ENCODE data around the gene CD300LF.

Gene CD300LF

DNA sequence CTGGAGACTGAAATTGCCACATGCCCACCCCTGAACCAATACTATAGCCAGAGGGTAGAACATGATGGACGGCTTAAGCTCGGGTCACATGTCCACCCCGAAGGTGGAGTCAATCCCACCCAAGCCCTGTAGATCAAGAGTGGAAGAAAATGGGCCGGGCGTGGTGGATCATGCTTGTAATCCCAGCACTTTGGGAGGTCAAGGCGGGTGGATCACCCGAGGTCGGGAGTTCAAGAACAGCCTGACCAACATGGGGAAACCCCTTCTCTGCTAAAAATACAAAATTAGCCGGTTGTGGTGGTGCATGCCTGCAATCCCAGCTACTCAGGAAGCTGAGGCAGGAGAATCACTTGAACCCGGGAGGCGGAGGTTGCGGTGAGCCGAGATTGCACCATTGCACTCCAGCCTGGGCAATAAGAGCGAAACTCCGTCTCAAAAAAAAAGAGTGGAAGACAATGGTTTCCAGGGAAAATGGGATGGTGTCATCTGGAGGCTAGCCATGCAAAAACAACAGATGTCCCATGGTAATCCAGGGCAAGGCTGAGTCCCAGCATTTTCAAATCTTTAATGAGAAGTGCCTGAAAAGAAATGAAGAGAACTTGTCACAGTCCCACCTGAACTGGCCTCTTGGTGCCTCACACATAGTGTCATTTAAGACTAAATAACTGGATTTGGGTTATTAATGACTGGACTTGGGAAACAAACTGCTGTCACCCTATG, 30.1 kb downstream of the CD300LF start:
- DNase-seq: no peak

DNA sequence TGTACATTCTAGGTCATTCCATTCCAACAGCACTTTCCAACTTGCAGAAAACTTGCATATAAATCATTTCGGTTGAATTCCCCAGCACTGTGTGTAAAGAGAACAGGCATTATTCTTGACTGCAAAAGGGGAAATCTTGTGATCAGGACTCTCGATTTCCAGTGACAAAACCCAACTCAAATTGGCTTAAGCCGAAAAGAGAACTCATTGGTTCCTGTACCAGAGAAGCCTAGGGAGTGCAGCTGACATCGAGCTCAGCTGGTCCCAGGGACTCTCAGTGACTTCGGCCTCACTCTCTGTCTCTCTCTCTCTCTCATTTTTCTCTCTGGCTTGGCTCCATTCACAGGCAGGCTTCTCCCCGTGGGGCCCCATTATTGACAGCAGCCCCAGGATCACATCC, 30.7 kb downstream of the CD300LF start:
- no peak for DNase-seq

DNA sequence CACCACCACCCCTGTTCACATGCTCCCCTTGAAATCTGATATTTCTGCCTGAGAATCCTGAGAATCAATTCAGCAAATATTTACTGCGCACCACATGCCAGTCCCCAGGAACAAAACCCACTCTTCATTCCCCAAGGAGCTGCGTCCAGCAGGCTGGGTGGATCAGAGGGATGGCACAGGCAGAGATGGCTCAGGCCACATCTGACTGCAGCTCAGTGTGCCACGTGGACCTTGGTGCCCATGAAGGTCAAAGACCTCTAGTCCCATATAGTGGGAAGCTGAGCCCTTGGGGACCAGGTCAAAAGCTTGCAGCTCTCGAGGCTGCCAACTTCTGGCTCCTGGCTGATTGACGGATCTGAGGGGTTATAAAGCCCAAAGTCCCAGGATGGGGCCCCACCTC, 31.8 kb downstream of the CD300LF start:
- no peak for DNase-seq

DNA sequence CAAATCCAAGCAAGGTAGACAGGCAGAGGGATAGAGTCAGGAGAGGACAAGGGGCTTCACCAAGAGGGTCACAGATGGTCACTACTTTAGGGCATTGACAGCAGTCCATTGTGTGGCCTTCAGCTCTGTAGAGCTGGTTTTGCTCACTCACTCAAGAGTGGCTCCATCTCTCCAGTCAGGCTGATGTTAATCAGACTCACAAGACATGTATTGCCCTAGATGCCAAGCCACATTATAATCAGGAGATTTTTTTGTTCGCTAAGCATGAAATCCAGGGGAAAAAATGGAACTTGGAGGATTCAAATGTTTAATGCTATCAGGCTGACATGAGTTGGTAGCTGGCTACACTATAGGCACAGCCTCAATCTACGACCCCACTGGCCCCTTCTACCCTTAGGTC, 32.5 kb downstream of the CD300LF start:
- DNase-seq: no peak

DNA sequence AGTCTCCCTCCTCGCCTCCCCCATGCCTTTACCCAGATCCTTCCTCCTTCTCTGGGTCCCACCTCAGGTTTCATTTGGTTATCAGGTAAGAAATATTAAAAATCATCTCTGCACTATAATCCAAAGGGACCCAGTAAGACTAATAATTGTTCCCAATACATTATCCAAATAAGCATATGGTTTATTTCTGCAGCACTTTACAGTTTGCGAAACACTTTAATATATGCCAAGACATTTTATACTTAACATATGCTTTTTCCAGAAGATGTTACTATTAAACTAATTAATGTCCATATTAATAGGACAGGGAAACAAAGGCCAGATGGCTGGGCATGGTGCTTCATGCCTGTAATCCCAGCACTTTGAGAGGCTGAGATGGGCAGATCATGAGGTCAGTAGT, 33.3 kb downstream of the CD300LF start:
- DNase-seq: no peak

DNA sequence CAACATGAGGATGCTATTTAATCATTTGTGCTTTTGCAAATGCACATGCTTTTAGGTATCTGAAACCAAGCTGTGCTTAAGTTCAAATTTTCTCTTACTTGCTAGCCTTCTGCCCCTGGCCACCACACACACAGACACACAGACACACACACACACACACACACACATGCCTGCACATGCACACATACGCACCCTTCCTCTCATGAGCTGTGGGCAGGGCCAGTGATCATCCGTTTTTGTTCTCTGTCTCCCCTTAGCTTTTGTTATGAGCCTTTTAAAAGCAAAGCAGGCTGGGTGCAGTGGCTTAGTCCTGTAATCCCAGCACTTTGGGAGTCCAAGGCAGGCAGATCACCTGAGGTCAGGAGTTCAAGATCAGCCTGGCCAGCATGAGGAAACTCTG, 34.2 kb downstream of the CD300LF start:
- no peak for DNase-seq

DNA sequence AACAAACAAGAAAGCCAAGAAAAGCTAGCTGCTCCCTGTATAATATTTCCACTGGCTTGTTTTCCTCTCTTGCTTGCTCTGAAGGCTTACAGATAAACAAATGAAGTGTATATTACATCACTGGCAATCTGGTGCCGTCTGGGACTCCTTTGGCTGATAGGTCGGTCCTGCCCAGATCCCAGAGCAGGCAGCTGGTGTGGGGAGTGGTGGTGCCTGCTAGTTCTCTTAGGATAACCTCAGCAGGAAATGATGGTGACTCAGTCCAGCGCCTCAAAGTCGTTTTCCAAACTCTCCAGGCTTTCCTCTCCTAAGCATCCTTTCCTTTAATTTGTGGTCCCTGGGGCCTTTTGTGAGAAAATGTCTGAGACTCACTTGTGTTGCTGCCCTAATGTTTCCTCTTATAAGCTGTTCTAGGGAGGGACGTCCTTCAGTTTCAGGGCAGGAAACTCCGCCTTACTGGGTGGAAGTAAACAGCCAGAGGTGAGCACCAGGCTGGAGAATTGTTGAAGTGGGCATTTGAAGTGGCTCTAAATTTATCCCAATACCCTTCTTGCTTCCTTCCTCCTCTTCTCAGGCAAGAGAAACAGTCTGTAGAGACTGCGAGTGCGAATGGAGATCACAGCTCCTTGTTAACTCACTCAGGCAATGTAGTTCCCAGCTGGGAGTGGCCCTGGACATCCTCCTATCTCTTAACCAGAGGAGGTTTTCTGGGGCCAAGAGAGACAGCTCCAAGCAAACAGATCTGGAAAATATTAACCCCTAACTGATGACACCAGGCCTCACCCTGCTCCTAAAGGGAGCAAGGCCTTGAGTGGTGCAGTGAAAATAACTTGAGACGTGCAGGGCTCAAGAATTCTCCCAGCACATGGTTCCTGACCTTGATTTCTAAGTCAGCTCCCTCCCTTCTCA, 34.9 kb downstream of the CD300LF start:
- DNase-seq: no peak

DNA sequence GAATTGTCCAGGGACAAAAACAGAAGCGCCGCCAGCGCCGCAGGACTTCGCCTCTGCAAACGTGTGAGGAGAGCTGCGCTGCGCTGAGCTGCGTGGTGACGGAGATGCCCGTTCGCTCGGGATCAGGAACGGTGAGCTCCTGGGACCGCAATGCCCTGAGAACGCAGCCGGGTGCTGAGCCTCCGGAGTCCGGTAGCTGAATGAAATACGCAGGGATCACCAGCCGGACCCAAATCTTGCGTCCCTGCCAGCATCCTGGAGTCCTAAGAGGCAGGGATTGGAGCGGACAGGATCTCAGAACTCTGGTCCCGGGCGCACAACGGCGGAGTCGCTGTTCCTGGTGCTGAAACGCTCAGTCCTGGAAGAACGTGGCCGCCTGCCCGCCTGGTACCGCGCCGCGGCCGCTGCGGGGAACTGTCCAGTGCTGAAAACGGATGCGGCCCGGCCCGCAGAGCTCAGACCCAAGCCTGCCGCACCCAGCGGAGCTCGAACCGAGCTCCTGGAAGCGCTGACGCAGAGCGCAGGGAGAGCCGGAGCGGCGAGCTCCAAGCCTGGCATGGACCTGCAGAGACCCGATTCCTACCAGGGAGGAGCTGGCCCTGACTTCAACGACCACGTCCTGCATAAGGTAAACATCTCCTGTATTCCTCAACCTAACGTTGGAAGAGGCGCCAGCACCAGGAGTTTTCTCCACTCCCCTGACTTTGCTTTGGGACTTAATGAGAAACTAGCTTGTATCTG, 41.5 kb downstream of the CD300LF start:
- peak; percentile 54 for DNase-seq

DNA sequence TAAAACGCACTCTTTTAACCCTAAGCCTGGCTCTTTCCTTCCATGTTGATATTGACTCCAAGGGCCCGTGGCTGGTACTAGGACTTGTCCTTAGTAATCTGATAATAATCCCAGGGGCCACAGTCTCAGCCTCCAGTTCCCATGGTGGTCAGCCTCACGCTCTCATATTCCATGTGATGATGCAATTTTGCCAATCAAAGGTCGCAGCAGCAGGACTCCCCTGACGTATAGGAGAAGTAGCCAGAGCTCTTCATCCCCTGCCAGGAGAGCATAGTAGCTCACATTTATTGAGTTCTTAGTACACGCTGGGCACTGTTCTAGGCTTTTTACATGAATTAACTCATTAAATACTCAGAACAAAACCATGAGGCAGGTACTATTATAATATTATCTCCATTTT, 42.4 kb downstream of the CD300LF start:
- no peak for DNase-seq

DNA sequence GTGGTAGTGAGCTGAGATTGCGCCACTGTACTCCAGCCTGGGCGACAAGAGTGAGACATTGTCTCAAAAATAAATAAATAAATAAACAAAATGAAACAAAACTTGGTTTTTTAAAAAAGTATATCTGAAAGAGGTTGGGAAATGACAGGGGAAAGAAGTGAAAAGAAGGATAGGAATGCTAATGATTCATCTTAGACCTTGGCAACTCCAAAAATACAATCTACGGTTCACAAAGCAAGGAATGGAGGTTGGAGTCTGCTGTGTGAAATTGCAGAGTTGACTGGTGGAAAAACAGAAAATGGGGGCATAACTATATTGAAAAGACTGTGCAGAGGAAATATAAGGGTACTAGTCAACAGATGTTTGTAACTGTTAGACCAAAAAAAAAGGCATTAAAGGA, 49.2 kb downstream of the CD300LF start:
- DNase-seq: peak; percentile 63

DNA sequence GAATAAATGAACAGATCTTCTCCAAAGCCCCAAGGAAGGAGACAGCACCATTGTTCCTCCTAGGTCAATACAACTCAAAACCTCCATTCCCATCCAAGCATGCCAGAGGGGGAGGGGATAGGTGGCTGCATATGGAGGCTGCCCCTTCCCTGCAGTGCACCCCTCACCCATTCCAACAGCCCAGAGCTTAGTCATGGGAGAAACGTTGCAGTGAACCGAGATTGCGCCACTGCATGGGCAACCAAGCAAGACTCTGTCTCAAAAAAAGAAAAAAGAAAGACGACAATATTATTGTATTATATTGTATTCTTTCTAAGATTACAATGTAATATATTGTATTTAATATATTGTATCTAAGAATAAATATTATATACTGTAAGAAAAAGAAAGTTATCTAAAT, 52.8 kb downstream of the CD300LF start:
- no peak for DNase-seq

DNA sequence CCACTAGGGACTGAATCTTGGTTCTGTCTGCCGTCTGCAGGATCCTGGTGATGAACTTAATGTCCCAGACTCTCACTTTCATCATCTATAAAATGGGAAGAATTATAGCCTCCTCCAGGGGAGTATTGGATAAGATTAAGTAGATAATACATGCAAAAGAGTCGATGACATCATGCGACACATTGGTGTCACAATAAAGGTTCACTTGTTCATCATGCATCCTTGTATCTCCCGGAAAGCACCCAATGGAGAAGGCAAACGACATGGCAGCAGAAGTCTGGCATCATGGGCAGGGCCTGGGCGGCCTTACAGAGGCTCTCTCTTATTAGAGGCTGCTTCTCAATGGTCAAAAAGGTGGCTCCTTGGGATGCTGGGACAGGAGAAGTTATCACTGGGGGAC, 54.1 kb downstream of the CD300LF start:
- DNase-seq: no peak

DNA sequence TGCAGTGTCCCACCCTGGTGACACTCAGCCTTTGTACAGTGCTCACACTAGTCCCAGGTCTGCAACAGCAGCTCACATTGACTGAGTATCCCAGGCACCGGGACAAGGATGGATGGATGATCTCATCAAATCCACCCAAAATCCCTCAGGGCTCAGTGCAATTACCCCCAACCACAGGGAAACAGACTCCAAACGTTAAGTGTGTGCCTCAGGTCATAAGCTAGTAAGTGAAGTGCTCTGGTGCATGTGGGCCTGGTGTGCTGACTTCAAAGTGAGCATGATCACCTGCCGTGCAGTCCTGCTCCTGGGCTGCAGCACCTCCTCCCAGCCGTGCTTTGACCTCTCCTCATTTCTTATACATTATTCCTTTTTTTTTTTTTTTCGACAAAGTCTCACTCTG, 58.0 kb downstream of the CD300LF start:
- no peak for DNase-seq

DNA sequence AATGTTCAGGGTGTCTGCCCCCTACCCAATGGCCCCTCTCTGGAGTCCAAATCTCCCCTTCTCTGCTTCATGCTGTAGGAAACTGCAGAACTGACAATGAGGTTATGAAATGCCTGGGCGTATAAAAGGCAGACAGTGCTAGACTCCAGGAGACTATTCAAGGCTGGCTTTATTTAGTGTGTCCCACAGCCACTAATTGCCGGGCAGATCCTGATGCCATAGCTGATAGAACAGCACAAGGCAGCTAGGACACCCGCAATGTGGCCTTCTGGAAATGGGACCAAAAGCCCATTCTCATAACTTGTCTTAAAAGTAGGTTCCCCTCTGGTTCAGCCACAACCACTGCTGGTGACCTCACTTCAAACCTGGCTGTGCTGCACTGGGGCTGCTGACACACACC, 60.7 kb downstream of the CD300LF start:
- no peak for DNase-seq

DNA sequence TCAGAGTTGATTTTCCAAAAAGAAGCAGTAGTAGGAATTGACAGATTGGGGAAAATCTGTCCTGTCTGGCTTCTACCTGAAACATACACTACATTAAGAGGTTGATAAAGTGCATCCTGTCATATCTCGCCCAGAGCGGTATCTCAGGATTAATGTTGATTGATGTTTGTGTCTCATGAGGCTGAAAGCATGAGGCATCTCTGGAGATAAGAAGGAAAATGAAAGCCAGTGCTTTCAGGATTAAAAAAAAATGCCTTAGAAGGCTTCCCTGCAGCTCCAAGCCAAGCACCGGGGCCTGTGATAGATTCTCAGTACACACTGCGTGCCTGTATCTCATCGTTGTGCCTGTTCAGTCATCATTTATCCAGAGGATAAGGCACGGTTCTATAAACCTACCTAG, 62.8 kb downstream of the CD300LF start:
- no peak for DNase-seq

DNA sequence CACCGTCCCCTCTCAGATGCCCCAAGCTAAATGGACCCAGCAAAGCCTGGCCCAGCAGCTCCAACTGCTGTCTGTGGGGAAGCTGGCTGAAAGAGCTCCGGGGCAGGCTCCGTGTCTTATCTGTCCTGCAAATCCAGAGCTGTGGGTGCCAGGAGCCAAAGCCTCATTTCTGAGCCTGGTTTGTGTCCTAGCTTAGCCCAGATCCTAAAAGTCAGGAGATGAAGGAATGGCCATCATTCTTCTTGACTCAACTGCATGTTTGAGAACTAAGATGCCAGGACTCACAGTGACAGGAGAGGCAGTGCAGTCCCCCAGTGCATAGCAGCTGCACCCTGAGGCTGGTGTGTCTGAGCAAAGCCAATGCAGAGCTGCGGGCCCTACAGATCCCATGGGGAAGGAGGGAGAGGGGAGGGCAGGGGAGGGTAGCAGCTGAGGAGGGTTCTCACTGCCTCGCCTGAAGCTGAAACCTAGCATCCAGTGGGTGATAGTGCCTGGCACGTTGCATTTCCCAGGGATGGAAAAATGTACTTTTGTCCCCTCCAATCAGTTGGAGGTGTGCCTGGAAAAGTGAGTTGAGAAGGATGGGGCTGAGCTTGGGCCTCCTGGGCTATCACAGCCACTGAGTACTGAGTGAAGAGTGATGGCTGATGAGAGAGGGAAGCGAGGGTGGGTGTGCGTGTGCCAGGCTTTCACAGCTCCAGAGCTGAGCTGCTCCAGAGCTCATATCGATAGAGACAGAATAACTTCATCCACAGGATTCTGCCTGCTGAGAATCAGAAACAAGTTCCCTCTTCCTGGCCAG, 64.7 kb downstream of the CD300LF start:
- no peak for DNase-seq

DNA sequence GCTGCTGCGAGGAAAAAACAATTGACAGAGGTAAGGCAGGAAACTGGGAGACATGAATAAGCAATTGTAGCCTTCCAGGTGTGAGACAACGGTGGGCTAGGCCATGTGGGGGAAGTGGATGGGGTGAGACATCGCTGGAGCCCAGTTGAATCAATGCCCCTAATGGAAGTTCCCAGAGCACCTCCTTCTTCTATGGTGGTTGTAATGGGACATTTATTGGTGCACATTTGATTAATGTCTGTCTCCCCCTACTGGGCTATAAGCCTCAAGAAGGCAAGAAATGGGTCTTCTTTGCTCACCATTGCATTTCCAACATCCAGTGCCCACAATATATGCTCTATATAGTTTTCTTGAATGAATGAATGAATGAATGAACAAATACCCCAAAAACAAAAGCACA, 66.5 kb downstream of the CD300LF start:
- peak; percentile 4 for DNase-seq

DNA sequence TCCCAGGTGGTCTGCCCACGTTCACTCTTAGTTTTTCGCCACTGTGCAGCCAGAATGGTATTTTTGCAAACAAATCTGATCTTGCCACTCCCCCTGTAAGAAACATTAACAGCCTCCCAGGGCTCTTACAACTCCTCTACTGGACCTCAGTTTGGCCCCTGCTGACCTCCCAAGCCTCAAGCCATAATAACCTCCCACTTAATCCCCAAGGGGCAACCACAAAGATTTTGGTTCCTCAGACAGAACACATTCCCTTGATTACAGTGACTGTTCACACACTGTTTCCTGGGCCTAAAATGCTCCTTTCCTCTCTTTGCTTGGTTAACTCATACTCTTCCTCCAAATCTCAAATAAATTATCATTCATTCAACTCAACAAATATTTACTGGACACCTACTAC, 67.7 kb downstream of the CD300LF start:
- DNase-seq: no peak

DNA sequence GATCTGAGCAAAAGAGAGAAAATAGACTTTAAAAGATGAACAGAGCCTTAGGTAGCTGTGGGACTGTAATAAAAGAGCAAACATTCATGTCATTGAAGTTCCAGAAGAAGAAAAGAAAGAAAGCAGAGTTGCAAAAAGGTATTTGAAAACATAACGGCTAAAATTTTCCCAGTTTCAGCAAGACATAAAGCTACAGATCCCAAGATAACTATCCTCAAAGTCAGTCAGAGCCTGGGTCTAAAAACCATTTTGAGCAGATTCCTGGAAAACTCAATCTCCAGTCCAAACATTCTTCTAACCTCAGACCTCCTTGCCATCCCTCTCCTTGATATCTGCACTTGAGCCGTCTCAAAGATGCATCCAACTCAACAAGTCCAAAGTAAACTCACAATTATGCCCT, 68.3 kb downstream of the CD300LF start:
- no peak for DNase-seq

All from kidney glomerular epithelial cell (primary cell).